Retinal pigment epithelial cell (primary cell): ENCODE measurements around the gene GRIN3A.
A peak's percentile ranks its signal among the peaks of the same experiment; 100 is the strongest.

ENCODE experiments used
- DNase-seq: peaks from one replicate; pipeline ENCODE4 v3.0.0-alpha.2; 2010; ENCODE audit warnings: low read depth
- H3K4me3 ChIP-seq: 2 replicates; pipeline ENCODE4 v1.5.1; 2011; ENCODE audit warnings: mild to moderate bottlenecking, low read length, control low read depth, moderate library complexity
- CTCF ChIP-seq: conservative IDR thresholded peaks from 2 replicates; pipeline ENCODE4 v1.5.1; 2011; ENCODE audit warnings: low read depth, low read length, control low read depth, inconsistent platforms

Gene GRIN3A

GRCh38 chr9:101705135-101705661, 33.2 kb downstream of the GRIN3A start:
- DNase-seq, result peak; percentile 10
- H3K4me3 ChIP-seq, result peak overlapping the region; percentile 37
- peak; percentile 57 for TF ChIP-seq CTCF

- no peak overlapping the region for H3K4me3 ChIP-seq
- TF ChIP-seq CTCF, result no peak
- no peak for DNase-seq
These were observed 36.2 kb downstream of the GRIN3A start for GRCh38 chr9:101702257-101702656.

- no peak for TF ChIP-seq CTCF
- H3K4me3 ChIP-seq, result no peak overlapping the region
- no peak for DNase-seq
These were observed 44.7 kb downstream of the GRIN3A start for GRCh38 chr9:101693546-101694336.

GRCh38 chr9:101691657-101692056, 46.8 kb downstream of the GRIN3A start:
- no peak overlapping the region for H3K4me3 ChIP-seq
- no peak for TF ChIP-seq CTCF
- no peak for DNase-seq

- TF ChIP-seq CTCF, result no peak
- no peak overlapping the region for H3K4me3 ChIP-seq
- no peak for DNase-seq
These were observed 49.4 kb downstream of the GRIN3A start for GRCh38 chr9:101689039-101689438.

- no peak for TF ChIP-seq CTCF
- DNase-seq, result no peak
These were observed 53.8 kb downstream of the GRIN3A start for GRCh38 chr9:101684665-101685064.

GRCh38 chr9:101683236-101683635, 55.2 kb downstream of the GRIN3A start:
- no peak for TF ChIP-seq CTCF
- DNase-seq, result no peak
- H3K4me3 ChIP-seq, result no peak overlapping the region

More at GRCh38 chr9:101684665-101685064, 53.8 kb downstream of the GRIN3A start:
- H3K4me3 ChIP-seq, result no peak overlapping the region
